Small intestine (tissue), 7 donors: ENCODE measurements around the gene DISP3. TPM values are rescaled to one million over a fixed set of nuclear protein-coding genes. Genes with fewer than 3 reads are reported as not detected.

ENCODE experiments used
- DNase-seq, 2 donors: peaks; one replicate each; pipeline versions ENCODE4 v3.0.0 to v3.0.0-alpha.2; 2013
- FAIRE-seq: peaks from 2 replicates; lab custom pipeline; 2012; peaks lifted over from hg19 to GRCh38; lab: Jason Lieb, UNC
- H3K27ac ChIP-seq, 3 donors: one replicate each; pipeline ENCODE4 v1.5.1; 2013; ENCODE audit warnings: low read length in 2 of 3, mild to moderate bottlenecking in 2 of 3, control low read depth in 1 of 3, inconsistent platforms in 1 of 3, low read depth in 1 of 3, moderate library complexity in 1 of 3
- H3K27me3 ChIP-seq, 3 donors: one replicate each; pipeline ENCODE4 v1.6.1; 2013; ENCODE audit warnings: low read length in 3 of 3, inconsistent platforms in 1 of 3; ENCODE audit not compliant: control insufficient read depth in 3 of 3, insufficient read depth in 3 of 3
- H3K36me3 ChIP-seq, 3 donors: one replicate each; pipeline ENCODE4 v1.6.1; 2013; ENCODE audit warnings: low read length in 3 of 3, inconsistent platforms in 1 of 3, low read depth in 1 of 3, mild to moderate bottlenecking in 1 of 3, moderate library complexity in 1 of 3; ENCODE audit not compliant: control insufficient read depth in 3 of 3, insufficient read depth in 2 of 3
- H3K4me1 ChIP-seq, 3 donors: one replicate each; pipeline ENCODE4 v1.6.1; 2013; ENCODE audit warnings: low read length in 2 of 3, inconsistent platforms in 1 of 3, low read depth in 1 of 3, mild to moderate bottlenecking in 1 of 3, moderate library complexity in 1 of 3; ENCODE audit not compliant: control insufficient read depth in 3 of 3, insufficient read depth in 2 of 3
- H3K4me3 ChIP-seq, 3 donors: one replicate each; pipeline ENCODE4 v1.5.1; 2013; ENCODE audit warnings: low read length in 3 of 3, control low read depth in 1 of 3, inconsistent platforms in 1 of 3, low read depth in 1 of 3, mild to moderate bottlenecking in 1 of 3, moderate library complexity in 1 of 3
- H3K9me3 ChIP-seq, 2 donors: one replicate each; pipeline ENCODE4 v1.6.1; 2013; ENCODE audit warnings: low read depth in 1 of 2, low read length in 1 of 2; ENCODE audit not compliant: control insufficient read depth in 2 of 2, insufficient read depth in 1 of 2
- WGBS, 3 donors: extraction: QIAGEN DNeasy Blood & Tissue Kit; methylation state at CpG; one replicate each; pipeline ENCODE4 v1.1.7; 2013; 5-methylcytosine and 5-hydroxymethylcytosine counted together
- polyA plus RNA-seq, 4 donors: library from polyadenylated mRNA; stranded (reverse) in 3 of 4; unstranded in 1 of 4; fragments of 200-250 nt in 3 of 4; fragments of 120-200 nt in 1 of 4; gene quantifications; one replicate each; pipeline versions ENCODE4 v1.2.1 to v1.2.3, GENCODE V29; 2013
- donor health status: healthy with polysubstance abuse.
- donor health status: control.
- donor health status: control.
- donor health status: Bipolar disorder and iron deficiency.
- donor health status: healthy.

Gene DISP3
- polyA plus RNA-seq, 4 donors: 0.54 to 0.61 TPM; not detected in 2

DNA sequence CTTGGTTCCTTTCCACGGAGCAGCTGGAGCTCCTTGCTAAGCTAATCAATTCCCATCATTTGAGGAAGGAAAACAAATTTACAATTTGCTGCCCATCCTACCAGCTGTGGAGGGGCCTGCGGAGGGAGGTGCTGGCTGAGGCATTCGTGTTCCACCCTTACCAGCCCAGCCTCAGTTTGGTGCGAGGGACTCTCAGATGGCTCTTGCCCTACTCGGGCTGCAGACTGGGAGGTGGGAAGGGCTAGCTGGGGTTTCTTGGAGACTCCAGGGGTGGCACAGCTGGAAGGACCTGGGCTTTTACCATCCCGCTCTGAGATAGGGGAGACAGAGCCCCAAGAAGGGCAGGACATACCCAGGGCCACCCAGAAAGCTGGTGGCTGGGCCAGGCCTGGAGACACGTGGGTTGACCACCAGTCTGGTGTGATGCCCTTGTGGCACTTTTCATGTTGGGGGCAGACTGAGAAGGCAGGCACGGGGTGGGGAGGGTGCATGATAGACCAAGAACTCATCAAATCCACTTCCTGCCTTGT, 17.7 kb downstream of the DISP3 start:
- no peak overlapping the region for H3K27ac ChIP-seq
- DNase-seq (no peak), FAIRE-seq (no peak)
- H3K9me3 ChIP-seq: peaks cover 0 to 5% of the 10 kb centered on the region in 2 donors
- H3K4me3 ChIP-seq: no peak overlapping the region
- H3K36me3 ChIP-seq: no peaks in the 10 kb centered on the region
- no peaks in the 10 kb centered on the region for H3K4me1 ChIP-seq
- peaks cover 0 to 25% (median 6%) of the 10 kb centered on the region in 3 donors for H3K27me3 ChIP-seq
- 62 to 71% (median 63%) methylated on average over 8 of the region's 8 CpGs for WGBS, 3 donors

GRCh38 chr1:11498956-11499594, 20.1 kb downstream of the DISP3 start:
- no peaks in the 10 kb centered on the region for H3K36me3 ChIP-seq
- no peaks in the 10 kb centered on the region for H3K4me1 ChIP-seq
- H3K27ac ChIP-seq: no peak overlapping the region
- WGBS, 3 donors: 55 to 61% (median 59%) methylated on average over 13 of the region's 13 CpGs
- peaks cover 0 to 33% (median 7%) of the 10 kb centered on the region in 3 donors for H3K27me3 ChIP-seq
- H3K4me3 ChIP-seq: no peak overlapping the region
- H3K9me3 ChIP-seq: peaks cover 0 to 27% of the 10 kb centered on the region in 2 donors
- DNase-seq (no peak), FAIRE-seq (no peak)

DNA sequence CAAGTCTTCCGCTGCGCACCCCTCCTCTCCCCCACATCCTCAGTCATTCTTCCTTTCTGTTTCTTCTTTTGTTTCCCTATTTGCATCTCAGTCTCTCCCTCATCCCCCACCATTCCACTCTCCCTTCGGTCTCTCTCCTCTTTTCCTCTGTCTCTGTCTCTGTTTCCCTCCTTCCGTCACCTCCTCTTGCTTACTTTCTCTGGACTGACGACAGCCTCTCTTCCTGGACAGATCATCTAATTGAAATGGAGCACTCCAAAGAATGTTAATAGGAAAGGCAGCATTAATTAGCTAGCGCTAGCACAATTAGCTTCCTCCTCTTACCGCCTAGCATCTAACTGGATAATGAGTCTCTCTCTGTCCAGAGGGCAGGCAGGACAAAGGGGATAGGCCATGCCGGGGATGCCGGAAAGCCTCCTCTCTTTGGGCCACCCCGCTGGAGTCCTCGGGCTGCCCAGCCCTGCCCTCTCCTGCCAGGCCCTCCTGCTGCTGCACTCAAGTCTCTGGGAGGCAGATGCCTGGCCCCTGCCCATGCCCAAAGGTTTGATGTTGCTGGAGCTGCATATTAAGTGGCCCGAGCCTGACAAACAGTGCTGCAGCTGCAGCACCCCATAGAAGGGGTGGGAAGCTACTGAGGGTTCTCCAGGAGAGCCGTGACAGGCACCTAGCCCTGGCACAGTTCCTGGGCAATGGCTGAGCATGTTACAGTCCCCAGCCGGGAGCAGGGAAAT, 20.8 kb downstream of the DISP3 start:
- H3K27me3 ChIP-seq: peaks cover 0 to 33% (median 7%) of the 10 kb centered on the region in 3 donors
- no peak for DNase-seq
- no peaks in the 10 kb centered on the region for H3K4me1 ChIP-seq
- no peak overlapping the region for H3K4me3 ChIP-seq
- no peak for FAIRE-seq
- peaks cover 0 to 33% of the 10 kb centered on the region in 2 donors for H3K9me3 ChIP-seq
- H3K27ac ChIP-seq: no peak overlapping the region
- WGBS, 3 donors: 52 to 64% (median 57%) methylated on average over 14 of the region's 14 CpGs
- no peaks in the 10 kb centered on the region for H3K36me3 ChIP-seq

DNA sequence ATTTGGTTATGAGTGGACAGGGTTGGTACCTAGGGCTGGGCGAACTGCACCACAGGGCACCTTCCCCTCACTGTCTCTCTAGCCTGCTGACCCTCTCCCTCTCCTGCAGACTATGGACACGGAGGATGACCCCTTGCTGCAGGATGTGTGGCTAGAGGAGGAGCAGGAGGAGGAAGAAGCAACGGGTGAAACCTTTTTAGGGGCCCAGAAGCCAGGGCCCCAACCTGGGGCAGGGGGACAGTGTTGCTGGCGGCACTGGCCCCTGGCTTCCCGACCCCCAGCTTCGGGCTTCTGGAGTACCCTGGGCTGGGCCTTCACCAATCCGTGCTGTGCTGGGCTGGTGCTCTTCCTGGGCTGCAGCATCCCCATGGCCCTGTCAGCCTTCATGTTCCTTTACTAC, 21.9 kb downstream of the DISP3 start:
- Histone ChIP-seq H3K27ac (no peak overlapping the region), H3K9me3 (peaks cover 0 to 40% of the 10 kb centered on the region in 2 donors), H3K4me3 (no peak overlapping the region), H3K4me1 (no peaks in the 10 kb centered on the region), H3K27me3 (peaks cover 0 to 33% (median 7%) of the 10 kb centered on the region in 3 donors), H3K36me3 (no peaks in the 10 kb centered on the region)
- FAIRE-seq: no peak
- WGBS, 3 donors: 86 to 93% (median 91%) methylated on average over 6 to 7 of the region's 7 CpGs
- DNase-seq: no peak

DNA sequence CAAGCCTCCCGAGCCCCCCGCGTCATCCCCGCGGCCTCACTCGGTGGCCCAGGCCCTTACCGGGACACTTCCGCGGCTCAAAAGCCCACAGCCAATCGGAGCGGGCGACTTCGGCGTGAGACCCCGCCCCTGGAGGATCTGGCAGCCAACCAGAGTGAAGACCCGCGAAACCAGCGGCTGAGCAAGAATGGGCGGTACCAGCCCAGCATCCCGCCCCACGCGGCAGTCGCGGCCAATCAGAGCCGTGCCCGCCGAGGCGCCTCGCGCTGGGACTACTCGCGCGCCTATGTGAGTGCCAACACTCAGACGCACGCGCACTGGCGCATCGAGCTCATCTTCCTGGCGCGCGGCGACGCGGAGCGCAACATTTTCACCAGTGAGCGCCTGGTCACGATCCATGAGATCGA, 22.5 kb downstream of the DISP3 start:
- H3K36me3 ChIP-seq: no peaks in the 10 kb centered on the region
- H3K4me1 ChIP-seq: no peaks in the 10 kb centered on the region
- DNase-seq (no peak), FAIRE-seq (no peak)
- H3K4me3 ChIP-seq: no peak overlapping the region
- no peak overlapping the region for H3K27ac ChIP-seq
- WGBS, 3 donors: 61 to 63% (median 62%) methylated on average over 43 to 48 of the region's 48 CpGs
- peaks cover 0 to 40% of the 10 kb centered on the region in 2 donors for H3K9me3 ChIP-seq
- H3K27me3 ChIP-seq: peaks cover 0 to 33% (median 7%) of the 10 kb centered on the region in 3 donors

- Histone ChIP-seq H3K36me3 (no peaks in the 10 kb centered on the region), H3K9me3 (peaks cover 0 to 44% of the 10 kb centered on the region in 2 donors), H3K27me3 (peaks cover 0 to 33% (median 5%) of the 10 kb centered on the region in 3 donors), H3K27ac (no peak overlapping the region), H3K4me1 (no peaks in the 10 kb centered on the region), H3K4me3 (no peak overlapping the region)
- DNase-seq (no peak), FAIRE-seq (no peak)
- 73 to 87% (median 75%) methylated on average over 19 of the region's 19 CpGs for WGBS, 3 donors
Measured at GRCh38 chr1:11501906-11502485, 23.0 kb downstream of the DISP3 start.

- H3K9me3 ChIP-seq: peaks cover 0 to 49% of the 10 kb centered on the region in 2 donors
- FAIRE-seq: no peak
- 85 to 95% (median 90%) methylated on average over 5 of the region's 5 CpGs for WGBS, 3 donors
- H3K27ac ChIP-seq: no peak overlapping the region
- no peak for DNase-seq
- H3K27me3 ChIP-seq: peaks cover 0 to 33% (median 5%) of the 10 kb centered on the region in 3 donors
- H3K36me3 ChIP-seq: no peaks in the 10 kb centered on the region
- H3K4me1 ChIP-seq: no peaks in the 10 kb centered on the region
- H3K4me3 ChIP-seq: no peak overlapping the region
Measured at GRCh38 chr1:11502516-11502915, 23.6 kb downstream of the DISP3 start.

- H3K9me3 ChIP-seq: peaks cover 0 to 53% of the 10 kb centered on the region in 2 donors
- no peaks in the 10 kb centered on the region for H3K4me1 ChIP-seq
- H3K36me3 ChIP-seq: no peaks in the 10 kb centered on the region
- DNase-seq (no peak), FAIRE-seq (no peak)
- 79 to 91% (median 89%) methylated on average over 3 of the region's 3 CpGs for WGBS, 3 donors
- H3K4me3 ChIP-seq: no peak overlapping the region
- no peak overlapping the region for H3K27ac ChIP-seq
- H3K27me3 ChIP-seq: peaks cover 0 to 25% (median 5%) of the 10 kb centered on the region in 3 donors
Measured at GRCh38 chr1:11504599-11504998, 25.6 kb downstream of the DISP3 start.
